Hepatocyte (in vitro differentiated cells): ENCODE data around the gene TTC39A. TPM values are rescaled to one million over a fixed set of nuclear protein-coding genes. Genes with fewer than 3 reads are reported as not detected.

Source experiments
- DNase-seq: peaks from one replicate; pipeline ENCODE4 v3.0.0-alpha.2; 2016; ENCODE audit warnings: low spot score
- H2AFZ ChIP-seq: fragments of 200-600 bp; sonication (generic); 2 replicates; pipeline ENCODE4 v1.6.0; 2016; ENCODE audit warnings: antibody characterized with exemption, mild to moderate bottlenecking
- H3K27ac ChIP-seq: fragments of 200-600 bp; sonication (generic); 2 replicates; pipeline ENCODE4 v1.5.1; 2016; ENCODE audit warnings: mild to moderate bottlenecking
- H3K27me3 ChIP-seq: fragments of 200-600 bp; sonication (generic); 2 replicates; pipeline ENCODE4 v1.6.1; 2016
- H3K36me3 ChIP-seq: fragments of 200-600 bp; sonication (generic); replicated peaks from 2 replicates; pipeline ENCODE4 v1.5.1; 2016; ENCODE audit warnings: low read depth; ENCODE audit not compliant: insufficient read depth
- H3K4me1 ChIP-seq: fragments of 200-600 bp; sonication (generic); 2 replicates; pipeline ENCODE4 v1.5.1; 2016; ENCODE audit warnings: mild to moderate bottlenecking, moderate library complexity; ENCODE audit not compliant: insufficient read depth
- H3K4me2 ChIP-seq: fragments of 200-600 bp; sonication (generic); 2 replicates; pipeline ENCODE4 v1.6.0; 2016
- H3K4me3 ChIP-seq: fragments of 200-600 bp; sonication (generic); 2 replicates; pipeline ENCODE4 v1.5.1; 2016; ENCODE audit warnings: mild to moderate bottlenecking
- H3K79me2 ChIP-seq: fragments of 200-600 bp; sonication (generic); 2 replicates; pipeline ENCODE4 v1.6.0; 2017; ENCODE audit warnings: mild to moderate bottlenecking
- H3K9me2 ChIP-seq: fragments of 200-600 bp; sonication (generic); replicated peaks from 2 replicates; pipeline ENCODE4 v1.6.0; 2017; ENCODE audit warnings: mild to moderate bottlenecking; ENCODE audit not compliant: insufficient read depth
- H3K9me3 ChIP-seq: fragments of 200-600 bp; sonication (generic); 2 replicates; pipeline ENCODE4 v1.5.1; 2016; ENCODE audit warnings: low read depth, mild to moderate bottlenecking
- H4K20me1 ChIP-seq: fragments of 200-600 bp; sonication (generic); 2 replicates; pipeline ENCODE4 v1.6.0; 2016; ENCODE audit warnings: mild to moderate bottlenecking; ENCODE audit not compliant: insufficient read depth, poor library complexity, severe bottlenecking
- CTCF ChIP-seq: fragments of 200-600 bp; sonication (generic); IDR thresholded peaks from 2 replicates; pipeline ENCODE4 v1.5.1; 2016; ENCODE audit warnings: antibody characterized with exemption, mild to moderate bottlenecking; ENCODE audit not compliant: poor library complexity
- EZH2 ChIP-seq: fragments of 200-600 bp; sonication (generic); IDR thresholded peaks from 2 replicates; pipeline ENCODE4 v1.6.1; 2016; ENCODE audit warnings: antibody characterized with exemption, mild to moderate bottlenecking, borderline replicate concordance
- EZH2phosphoT487 ChIP-seq: fragments of 200-600 bp; sonication (generic); IDR thresholded peaks from one replicate; pipeline ENCODE4 v1.6.1; 2018; ENCODE audit warnings: antibody characterized with exemption, mild to moderate bottlenecking, low read depth, moderate library complexity; ENCODE audit not compliant: unreplicated experiment, severe bottlenecking
- WGBS: methylation state at CpG from one replicate; pipeline ENCODE4 v1.1.6; 2016; ENCODE audit warnings: low lambda C conversion rate; ENCODE audit errors: missing lambda C conversion rate; 5-methylcytosine and 5-hydroxymethylcytosine counted together
- polyA plus RNA-seq: library from polyadenylated mRNA; unstranded; fragments of >200 nt; fragmentation: Nextera tagmentation; extraction: Ambion mirVana; gene quantifications from 2 replicates; pipeline ENCODE4 v1.2.1, GENCODE V29; 2016
- total RNA-seq: library from RNA; depleted of rRNA; stranded (reverse); fragments of >200 nt; gene quantifications from 2 replicates; pipeline ENCODE4 v1.2.3, GENCODE V29; 2014

TTC39A gene
- 35.1 and 40.0 TPM in 2 replicates for total RNA-seq
- polyA plus RNA-seq: 18.9 and 20.5 TPM in 2 replicates

GRCh38 chr1:51330331-51331201, at the start of gene TTC39A:
TTC39A (minus strand) TSS chr1:51330562; CDS start chr1:51330477, 85 bp downstream.
- peak within 1 kb of the TSS; percentile 92 for H3K4me2 ChIP-seq
- H3K79me2 ChIP-seq: no peaks in the 10 kb centered on the region
- peak within 1 kb of the TSS; percentile 87 for H3K27ac ChIP-seq
- peak within 1 kb of the TSS; percentile 64 for H3K4me3 ChIP-seq
- 20% methylated on average over 10 of the region's 87 CpGs for WGBS
- H3K4me1 ChIP-seq: peaks cover 6% of the 10 kb centered on the region
- H4K20me1 ChIP-seq: no peaks in the 10 kb centered on the region
- TF ChIP-seq EZH2: no peak
- no peak for TF ChIP-seq CTCF
- no peak for TF ChIP-seq EZH2phosphoT487
- no peaks in the 10 kb centered on the region for H3K27me3 ChIP-seq
- no peaks in the 10 kb centered on the region for H3K9me2 ChIP-seq
- no peaks in the 10 kb centered on the region for H3K9me3 ChIP-seq
- H3K36me3 ChIP-seq: no peaks in the 10 kb centered on the region
- peak; percentile 52 for DNase-seq
- peak within 1 kb of the TSS; percentile 52 for H2AFZ ChIP-seq

GRCh38 chr1:51378871-51379270, 48.5 kb upstream of the TTC39A start:
- Histone ChIP-seq H3K79me2 (no peaks in the 10 kb centered on the region), H3K36me3 (no peaks in the 10 kb centered on the region), H2AFZ (no peak overlapping the region), H3K9me3 (no peaks in the 10 kb centered on the region), H3K4me2 (no peak overlapping the region), H4K20me1 (no peaks in the 10 kb centered on the region), H3K4me3 (no peak overlapping the region), H3K27me3 (no peaks in the 10 kb centered on the region), H3K9me2 (no peaks in the 10 kb centered on the region), H3K4me1 (no peaks in the 10 kb centered on the region), H3K27ac (no peak overlapping the region)
- no peak for DNase-seq
- WGBS: over 99% methylated on average over 6 of the region's 6 CpGs
- no peak for TF ChIP-seq CTCF
- no peak for TF ChIP-seq EZH2phosphoT487
- no peak for TF ChIP-seq EZH2

- no peaks in the 10 kb centered on the region for H3K9me2 ChIP-seq
- no peak overlapping the region for H3K4me3 ChIP-seq
- no peak for TF ChIP-seq CTCF
- TF ChIP-seq EZH2: no peak
- TF ChIP-seq EZH2phosphoT487: no peak
- no peak overlapping the region for H2AFZ ChIP-seq
- H3K27ac ChIP-seq: no peak overlapping the region
- DNase-seq: no peak
- no peak overlapping the region for H3K4me2 ChIP-seq
- H4K20me1 ChIP-seq: no peaks in the 10 kb centered on the region
- H3K27me3 ChIP-seq: no peaks in the 10 kb centered on the region
- no peaks in the 10 kb centered on the region for H3K36me3 ChIP-seq
- no peaks in the 10 kb centered on the region for H3K79me2 ChIP-seq
- no peaks in the 10 kb centered on the region for H3K4me1 ChIP-seq
- WGBS: 97% methylated on average over 3 of the region's 3 CpGs
- no peaks in the 10 kb centered on the region for H3K9me3 ChIP-seq
Observed at GRCh38 chr1:51373898-51374297, 43.5 kb upstream of the TTC39A start.
